Raji (cell line): Measurements from ENCODE around the gene ANKRD55.

Experiments used
- POLR2A ChIP-seq: IDR thresholded peaks from 2 replicates; pipeline ENCODE4 v1.6.1; 2011; ENCODE audit warnings: low read depth, low read length, control low read depth; ENCODE audit not compliant: insufficient read depth

The ANKRD55 gene

GRCh38 chr5:56105511-56106291 is 127.4 kb downstream of the ANKRD55 start:
- no peak for TF ChIP-seq POLR2A

- TF ChIP-seq POLR2A = no peak
These were observed 130.2 kb downstream of the ANKRD55 start for GRCh38 chr5:56102889-56103288.

- TF ChIP-seq POLR2A = no peak
These were observed 131.9 kb downstream of the ANKRD55 start for GRCh38 chr5:56101180-56101579.

- no peak for TF ChIP-seq POLR2A
These were observed 132.5 kb downstream of the ANKRD55 start for GRCh38 chr5:56100439-56101176.

GRCh38 chr5:56099346-56099745 is 133.8 kb downstream of the ANKRD55 start:
- TF ChIP-seq POLR2A = no peak

GRCh38 chr5:56097055-56097454 is 136.1 kb downstream of the ANKRD55 start:
- no peak for TF ChIP-seq POLR2A

GRCh38 chr5:56095579-56096102 is 137.5 kb downstream of the ANKRD55 start:
- TF ChIP-seq POLR2A = no peak

GRCh38 chr5:56094579-56095361 is 138.4 kb downstream of the ANKRD55 start:
- TF ChIP-seq POLR2A = no peak

GRCh38 chr5:56093970-56094369 is 139.2 kb downstream of the ANKRD55 start:
- no peak for TF ChIP-seq POLR2A

- TF ChIP-seq POLR2A = no peak
These were observed 141.0 kb downstream of the ANKRD55 start for GRCh38 chr5:56092115-56092514.

GRCh38 chr5:56091664-56092063 is 141.5 kb downstream of the ANKRD55 start:
- TF ChIP-seq POLR2A = no peak

- no peak for TF ChIP-seq POLR2A
These were observed 142.2 kb downstream of the ANKRD55 start for GRCh38 chr5:56090793-56091460.

- no peak for TF ChIP-seq POLR2A
These were observed 143.9 kb downstream of the ANKRD55 start for GRCh38 chr5:56088967-56089829.

GRCh38 chr5:56088431-56088949 is 144.6 kb downstream of the ANKRD55 start:
- no peak for TF ChIP-seq POLR2A

GRCh38 chr5:56085193-56085592 is 147.9 kb downstream of the ANKRD55 start:
- TF ChIP-seq POLR2A = no peak
